HG02973 (cell line): ENCODE data around the gene HNRNPC.
"Not testable (repeated sequence)": the region's sequence is repeated elsewhere in the genome, so short reads cannot be mapped to it uniquely, and the experiment has no call there.

Experiments
- ATAC-seq: cut with Tn5 transposase; IDR thresholded peaks from one replicate; pipeline ENCODE4 v1.9.1; 2021; ENCODE audit warnings: moderate library complexity; ENCODE audit not compliant: unreplicated experiment

HNRNPC gene

DNA sequence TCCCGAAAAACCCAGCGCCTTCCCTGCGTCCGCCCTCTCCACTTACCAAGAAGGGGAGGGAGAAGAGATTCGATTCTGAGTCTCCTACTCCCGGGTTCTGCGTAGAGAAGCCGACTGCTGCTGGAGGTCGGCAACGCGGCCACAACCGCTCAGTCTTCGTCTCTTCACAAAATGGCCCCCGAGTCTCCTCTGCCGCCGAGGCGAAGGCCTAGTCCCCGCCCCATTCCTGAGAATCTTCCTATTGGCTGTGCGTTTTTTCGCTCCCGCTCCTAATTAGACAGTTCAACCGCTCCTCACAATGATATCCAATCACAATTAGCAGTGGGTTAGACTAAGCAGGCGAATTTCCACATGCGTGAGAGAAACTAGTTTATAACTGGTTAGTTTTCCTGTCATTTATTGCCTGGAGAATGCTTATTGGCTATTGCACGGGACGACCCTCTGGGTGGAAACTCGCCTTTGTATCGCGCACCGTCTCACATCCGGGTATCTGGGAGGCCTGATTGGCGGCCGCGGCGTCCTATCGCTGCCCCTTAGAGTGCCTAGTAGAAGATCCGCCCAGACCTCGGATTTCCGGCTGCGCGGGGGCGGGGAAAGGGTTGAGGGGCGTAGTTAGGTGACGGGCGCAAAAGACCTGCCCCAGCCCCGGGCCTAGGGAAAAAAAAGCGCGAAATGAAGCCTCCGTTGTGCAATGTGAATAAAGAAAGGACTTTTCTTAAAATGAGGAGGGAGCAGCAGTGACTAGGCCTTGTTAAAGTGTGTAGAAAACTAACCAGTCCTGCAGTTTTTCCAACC is at the start of gene HNRNPC:
TSS of gene HNRNPC (minus strand) at position 191 of the 795 bp plus-strand sequence. CDS start 35,249 bp downstream, outside the sequence.
- ATAC-seq = peak; percentile 90

DNA sequence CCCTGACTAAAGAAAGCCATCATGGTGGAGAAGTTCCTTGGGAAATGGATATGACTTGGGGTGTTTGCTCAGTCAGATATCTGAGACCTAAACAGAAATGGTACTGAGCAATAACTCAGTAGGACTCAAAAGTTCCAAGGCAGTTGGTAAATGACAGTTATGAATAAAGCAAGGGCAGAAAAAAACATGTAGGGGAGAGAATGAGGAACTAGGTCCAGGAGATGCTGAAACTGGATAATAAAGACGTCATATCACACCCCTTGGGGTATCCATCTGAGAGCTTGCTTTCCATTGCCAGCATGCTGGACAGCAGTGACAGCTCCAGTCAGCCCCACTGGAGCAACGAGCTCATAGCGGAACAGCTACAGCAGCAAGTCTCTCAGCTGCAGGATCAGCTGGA is 48.2 kb upstream of the HNRNPC start:
- no peak for ATAC-seq

- ATAC-seq = no peak
These were observed 44.3 kb upstream of the HNRNPC start for GRCh38 chr14:21313512-21313911.

DNA sequence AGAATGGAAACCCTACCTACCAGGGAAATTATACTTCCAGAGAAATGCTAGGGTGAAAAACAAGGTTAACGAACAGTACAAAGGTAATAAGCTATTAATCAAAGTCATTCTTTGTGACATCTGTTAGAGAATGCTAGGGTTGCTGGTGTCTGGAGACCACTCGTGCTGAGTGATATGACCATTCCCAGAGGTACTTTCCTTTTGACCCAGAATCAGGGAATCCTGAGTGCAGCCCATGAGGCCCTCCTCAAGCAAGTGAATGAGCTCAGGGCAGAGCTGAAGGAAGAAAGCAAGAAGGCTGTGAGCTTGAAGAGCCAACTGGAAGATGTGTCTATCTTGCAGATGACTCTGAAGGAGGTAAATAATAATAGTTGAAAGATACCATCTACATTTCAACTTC is 42.4 kb upstream of the HNRNPC start:
- no peak for ATAC-seq

GRCh38 chr14:21309956-21310355 is 40.7 kb upstream of the HNRNPC start:
- no peak for ATAC-seq

- ATAC-seq = no peak
These were observed 40.0 kb upstream of the HNRNPC start for GRCh38 chr14:21309238-21309636.

DNA sequence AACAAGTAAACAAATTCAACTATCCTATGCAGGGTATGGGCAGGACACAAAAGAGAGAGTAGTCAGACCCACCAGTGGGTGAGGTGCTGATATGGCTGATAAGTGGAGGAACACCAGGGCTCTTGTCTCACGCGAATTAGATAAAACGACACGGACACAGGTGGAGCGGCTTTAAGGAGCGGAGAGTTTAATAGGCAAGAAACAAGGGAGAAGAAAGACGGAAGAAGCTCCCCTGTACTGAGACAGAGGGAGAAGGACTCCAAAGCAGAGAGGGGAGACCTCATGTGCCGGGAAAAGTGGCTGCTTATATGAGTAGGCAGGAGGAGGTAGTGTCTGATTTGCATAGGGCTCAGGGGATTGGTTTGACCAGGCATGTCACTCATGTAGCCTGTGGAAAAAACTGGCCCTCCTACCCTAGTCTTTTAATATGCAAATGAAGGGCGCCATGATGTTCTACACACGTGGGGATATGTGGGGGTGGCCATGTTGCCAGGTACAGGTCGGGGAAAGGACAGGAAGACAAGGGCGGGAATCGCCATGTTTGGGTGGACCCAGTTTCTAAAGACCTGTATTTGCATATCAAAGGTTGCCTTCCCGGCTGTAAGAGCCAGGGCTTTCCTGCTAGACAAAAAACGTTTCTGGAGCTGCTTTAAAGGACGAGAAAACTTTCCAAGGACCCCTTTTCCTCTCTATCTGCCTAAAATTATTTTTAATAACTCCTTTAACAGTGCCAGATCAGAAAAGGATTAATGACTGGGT is 39.4 kb upstream of the HNRNPC start:
- ATAC-seq = peak; percentile 80

GRCh38 chr14:21308132-21308478 is 38.9 kb upstream of the HNRNPC start:
- ATAC-seq = no peak

- no peak for ATAC-seq
These were observed 38.4 kb upstream of the HNRNPC start for GRCh38 chr14:21307637-21308036.

DNA sequence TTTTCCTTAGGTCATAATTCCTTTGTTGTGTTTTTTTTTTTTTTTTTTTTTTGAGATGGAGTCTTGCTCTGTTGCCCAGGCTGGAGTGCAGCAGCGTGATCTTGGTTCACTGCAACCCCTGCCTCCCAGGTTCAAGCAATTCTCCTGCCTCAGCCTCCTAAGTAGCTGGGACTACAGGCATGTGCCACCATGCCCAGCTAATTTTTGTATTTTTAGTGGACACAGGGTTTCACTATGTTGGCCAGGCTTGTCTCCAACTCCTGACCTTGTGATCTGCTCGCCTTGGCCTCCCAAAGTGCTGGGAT is 33.5 kb upstream of the HNRNPC start:
- not testable (repeated sequence) for ATAC-seq

DNA sequence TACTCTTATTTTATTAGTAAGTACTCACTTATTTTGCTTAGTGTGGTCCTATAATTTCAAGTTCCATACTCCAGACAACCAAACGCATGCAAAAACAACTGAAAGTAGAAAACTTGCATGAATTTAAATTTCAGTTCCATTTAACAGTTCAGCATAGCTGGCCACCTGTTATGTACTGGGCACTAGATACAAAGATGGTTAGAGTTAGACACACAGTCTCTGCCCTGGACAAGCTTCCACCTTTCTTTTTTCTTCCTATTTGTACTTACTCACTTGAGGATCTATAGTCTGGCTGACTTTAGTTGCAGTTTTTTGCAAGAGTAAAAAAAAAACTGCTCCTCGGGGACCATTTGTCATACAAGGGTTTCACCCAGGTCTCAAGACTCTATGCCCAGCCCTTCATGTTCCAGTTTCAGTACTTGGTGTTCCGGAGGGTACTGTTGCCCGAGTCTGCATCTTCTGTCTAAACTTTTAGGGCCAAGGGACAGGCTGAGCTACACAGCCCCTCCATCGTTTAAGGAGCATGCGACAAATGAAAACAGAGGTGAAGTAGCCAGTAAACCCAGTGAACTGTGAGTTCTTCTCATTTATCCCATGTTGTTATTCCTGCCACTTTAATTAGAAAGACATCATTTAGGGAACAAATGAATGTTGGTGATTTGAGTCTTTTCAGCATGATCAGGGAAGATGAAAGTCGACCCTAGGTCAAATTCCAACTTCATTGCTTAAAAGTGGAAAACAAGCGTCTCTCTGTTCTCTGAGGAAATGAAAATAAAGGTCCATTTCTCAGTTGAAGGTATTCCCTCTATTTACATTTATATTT is 33.0 kb upstream of the HNRNPC start:
- no peak for ATAC-seq

DNA sequence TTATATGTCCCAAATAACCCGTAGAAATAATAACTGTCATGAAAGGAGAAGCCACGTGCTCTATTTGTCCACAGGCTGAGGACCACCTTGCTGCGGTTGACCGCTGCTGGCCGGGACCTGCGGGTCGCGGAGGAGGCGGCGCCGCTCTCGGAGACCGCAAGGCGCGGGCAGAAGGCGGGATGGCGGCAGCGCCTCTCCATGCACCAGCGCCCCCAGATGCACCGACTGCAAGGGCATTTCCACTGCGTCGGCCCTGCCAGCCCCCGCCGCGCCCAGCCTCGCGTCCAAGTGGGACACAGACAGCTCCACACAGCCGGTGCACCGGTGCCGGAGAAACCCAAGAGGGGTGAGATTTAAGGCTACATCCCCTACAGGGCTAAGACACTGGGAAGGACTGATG is 31.6 kb upstream of the HNRNPC start:
- ATAC-seq = no peak

GRCh38 chr14:21299562-21300130 is 30.4 kb upstream of the HNRNPC start:
- no peak for ATAC-seq

GRCh38 chr14:21298358-21298757 is 29.1 kb upstream of the HNRNPC start:
- ATAC-seq = no peak

GRCh38 chr14:21294026-21294425 is 24.8 kb upstream of the HNRNPC start:
- not testable (repeated sequence) for ATAC-seq

- ATAC-seq = no peak
These were observed 17.9 kb upstream of the HNRNPC start for GRCh38 chr14:21287168-21287567.

DNA sequence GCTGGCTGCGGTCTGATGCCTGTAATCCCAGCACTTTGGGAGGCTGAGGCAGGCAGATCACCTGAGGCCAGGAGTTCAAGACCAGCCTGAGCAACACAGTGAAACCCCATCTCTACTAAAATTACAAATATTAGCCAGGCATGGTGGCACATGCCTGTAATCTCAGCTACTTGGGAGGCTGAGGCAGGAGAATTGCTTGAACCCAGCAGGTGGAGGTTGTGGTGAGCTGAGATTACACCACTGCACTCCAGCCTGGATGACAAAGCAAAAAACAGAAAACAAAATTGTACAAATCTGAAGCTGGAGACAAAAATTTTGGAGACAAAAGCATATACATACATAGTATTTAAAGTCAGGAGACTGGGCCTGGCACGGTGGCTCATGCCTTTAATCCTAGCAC is 17.3 kb upstream of the HNRNPC start:
- not testable (repeated sequence) for ATAC-seq

DNA sequence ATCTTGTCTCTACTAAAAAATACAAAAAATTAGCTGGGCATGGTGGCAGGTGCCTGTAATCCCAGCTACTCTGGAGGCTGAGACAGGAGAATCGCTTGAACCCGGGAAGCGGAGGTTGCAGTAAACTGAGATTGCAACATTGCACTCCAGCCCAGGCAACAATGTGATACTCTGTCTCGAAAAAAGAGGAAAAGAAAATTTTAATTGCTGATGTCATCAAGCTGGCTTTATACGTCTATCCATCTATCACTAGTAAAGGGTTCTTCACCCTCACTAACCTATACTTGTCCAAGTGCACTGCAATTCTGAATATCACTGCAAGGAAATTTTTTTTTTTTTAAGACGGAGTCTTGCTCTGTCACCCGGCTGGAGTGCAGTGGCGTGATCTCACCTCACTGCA is 12.7 kb upstream of the HNRNPC start:
- ATAC-seq = not testable (repeated sequence)

- ATAC-seq = no peak
These were observed 10.5 kb upstream of the HNRNPC start, which contains the start of gene RPGRIP1 for GRCh38 chr14:21279783-21280182. Gene RPGRIP1 (plus strand): TSS chr14:21280083. CDS start chr14:21287977, 7,894 bp downstream.

DNA sequence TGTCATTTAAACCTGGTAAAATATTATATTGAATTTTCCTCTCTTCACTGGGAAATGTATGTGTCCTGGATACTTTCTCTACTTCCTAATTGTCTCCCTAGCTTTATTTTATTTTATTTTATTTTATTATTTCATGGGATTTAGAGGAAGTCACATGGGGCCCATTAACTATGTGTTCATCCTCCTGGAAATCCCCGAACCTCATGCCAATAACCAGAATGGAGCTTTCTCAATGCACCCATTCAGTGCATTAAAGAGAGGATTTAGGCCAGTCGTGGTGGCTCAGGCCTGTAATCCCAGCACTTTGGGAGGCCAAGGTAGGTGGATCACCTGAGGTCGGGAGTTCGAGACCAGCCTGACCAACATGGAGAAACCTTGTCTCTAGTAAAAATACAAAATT is 9.4 kb upstream of the HNRNPC start:
- no peak for ATAC-seq

- no peak for ATAC-seq
These were observed 6.1 kb upstream of the HNRNPC start for GRCh38 chr14:21275261-21275858.
